ENCODE data around the gene CRYGS. TPM values are rescaled to one million over a fixed set of nuclear protein-coding genes. Genes with fewer than 3 reads are reported as not detected.

CRYGS gene
- total RNA-seq, 1 donor from 2014 or later = 1.3 TPM

- no peaks in the 10 kb centered on the region for H3K36me3 ChIP-seq (ENCODE audit: insufficient read depth, low read length)
- H3K27me3 ChIP-seq (ENCODE audit: insufficient read depth, low read length) = peaks cover 20% of the 10 kb centered on the region
- Mint-ChIP-seq H3K4me3 (ENCODE audit: unreplicated experiment) (no peak overlapping the region), H3K27me3 (ENCODE audit: low read depth, unreplicated experiment) (peaks cover 44% of the 10 kb centered on the region), H3K27ac (ENCODE audit: unreplicated experiment) (no peak overlapping the region), H3K9me3 (ENCODE audit: unreplicated experiment) (peaks cover 2% of the 10 kb centered on the region), H3K4me1 (ENCODE audit: low read depth, unreplicated experiment) (peaks cover 3% of the 10 kb centered on the region), H3K36me3 (ENCODE audit: low read depth, unreplicated experiment) (peaks cover 3% of the 10 kb centered on the region)
- DNase-seq (ENCODE audit: low read depth) = no peak
- H2AFZ ChIP-seq (ENCODE audit: low read depth, low read length) = no peak overlapping the region
- H3K4me2 ChIP-seq (ENCODE audit: low read length) = no peak overlapping the region
- no peak overlapping the region for H3K9ac ChIP-seq (ENCODE audit: low read length)
- H3K4me3 ChIP-seq (ENCODE audit: insufficient read depth, low read depth, low read length) = no peak overlapping the region
- no peaks in the 10 kb centered on the region for H4K20me1 ChIP-seq (ENCODE audit: insufficient read depth, low read length)
- H3K4me1 ChIP-seq (ENCODE audit: insufficient read depth, low read length) = no peaks in the 10 kb centered on the region
- no peak overlapping the region for H3K27ac ChIP-seq (ENCODE audit: low read depth, low read length)
- no peak for TF ChIP-seq CTCF (IDR thresholded peaks at IDR 0.05; ENCODE audit: insufficient read depth, low read depth, low read length)
- no peak for TF ChIP-seq EZH2 (IDR thresholded peaks at IDR 0.05; ENCODE audit: insufficient read depth, low read length)
- peaks cover 4% of the 10 kb centered on the region for H3K9me3 ChIP-seq (ENCODE audit: insufficient read depth, low read depth, low read length)
- H3K79me2 ChIP-seq (ENCODE audit: insufficient read depth, low read length) = no peaks in the 10 kb centered on the region
- no peak for FAIRE-seq
Measured at GRCh38 chr3:186519021-186519658, 25.0 kb downstream of the CRYGS start.

GRCh38 chr3:186517218-186517617 is 27.0 kb downstream of the CRYGS start:
- Histone ChIP-seq H3K79me2 (ENCODE audit: insufficient read depth, low read length) (no peaks in the 10 kb centered on the region), H3K9ac (ENCODE audit: low read length) (no peak overlapping the region), H3K4me2 (ENCODE audit: low read length) (no peak overlapping the region), H3K27me3 (ENCODE audit: insufficient read depth, low read length) (peaks cover 25% of the 10 kb centered on the region), H3K4me3 (ENCODE audit: insufficient read depth, low read depth, low read length) (no peak overlapping the region), H4K20me1 (ENCODE audit: insufficient read depth, low read length) (no peaks in the 10 kb centered on the region), H3K36me3 (ENCODE audit: insufficient read depth, low read length) (no peaks in the 10 kb centered on the region), H3K27ac (ENCODE audit: low read depth, low read length) (no peak overlapping the region), H3K4me1 (ENCODE audit: insufficient read depth, low read length) (no peaks in the 10 kb centered on the region), H2AFZ (ENCODE audit: low read depth, low read length) (no peak overlapping the region), H3K9me3 (ENCODE audit: insufficient read depth, low read depth, low read length) (peaks cover 4% of the 10 kb centered on the region)
- FAIRE-seq (no peak), DNase-seq (ENCODE audit: low read depth) (no peak)
- H3K4me1 Mint-ChIP-seq (ENCODE audit: low read depth, unreplicated experiment) = peaks cover 3% of the 10 kb centered on the region
- TF ChIP-seq CTCF (IDR thresholded peaks at IDR 0.05; ENCODE audit: insufficient read depth, low read depth, low read length) = no peak
- no peak for TF ChIP-seq EZH2 (IDR thresholded peaks at IDR 0.05; ENCODE audit: insufficient read depth, low read length)
- H3K36me3 Mint-ChIP-seq (ENCODE audit: low read depth, unreplicated experiment) = peaks cover 2% of the 10 kb centered on the region
- peaks cover 2% of the 10 kb centered on the region for H3K9me3 Mint-ChIP-seq (ENCODE audit: unreplicated experiment)
- no peak overlapping the region for H3K4me3 Mint-ChIP-seq (ENCODE audit: unreplicated experiment)
- H3K27me3 Mint-ChIP-seq (ENCODE audit: low read depth, unreplicated experiment) = peaks cover 49% of the 10 kb centered on the region
- H3K27ac Mint-ChIP-seq (ENCODE audit: unreplicated experiment) = no peak overlapping the region

- no peaks in the 10 kb centered on the region for H3K4me1 ChIP-seq (ENCODE audit: insufficient read depth, low read length)
Measured at GRCh38 chr3:186516646-186517045, 27.5 kb downstream of the CRYGS start.

More at GRCh38 chr3:186516646-186517045, 27.5 kb downstream of the CRYGS start:
- no peak overlapping the region for H3K9ac ChIP-seq (ENCODE audit: low read length)
- H3K4me1 Mint-ChIP-seq (ENCODE audit: low read depth, unreplicated experiment) = peaks cover 3% of the 10 kb centered on the region
- no peaks in the 10 kb centered on the region for H3K79me2 ChIP-seq (ENCODE audit: insufficient read depth, low read length)
- H3K36me3 Mint-ChIP-seq (ENCODE audit: low read depth, unreplicated experiment) = peaks cover 2% of the 10 kb centered on the region
- H4K20me1 ChIP-seq (ENCODE audit: insufficient read depth, low read length) = no peaks in the 10 kb centered on the region
- H3K4me2 ChIP-seq (ENCODE audit: low read length) = no peak overlapping the region
- H2AFZ ChIP-seq (ENCODE audit: low read depth, low read length) = no peak overlapping the region
- H3K27me3 ChIP-seq (ENCODE audit: insufficient read depth, low read length) = peaks cover 25% of the 10 kb centered on the region
- H3K9me3 Mint-ChIP-seq (ENCODE audit: unreplicated experiment) = peaks cover 2% of the 10 kb centered on the region
- peaks cover 53% of the 10 kb centered on the region for H3K27me3 Mint-ChIP-seq (ENCODE audit: low read depth, unreplicated experiment)
- no peak for TF ChIP-seq EZH2 (IDR thresholded peaks at IDR 0.05; ENCODE audit: insufficient read depth, low read length)
- no peak for TF ChIP-seq CTCF (IDR thresholded peaks at IDR 0.05; ENCODE audit: insufficient read depth, low read depth, low read length)
- no peak overlapping the region for H3K27ac Mint-ChIP-seq (ENCODE audit: unreplicated experiment)
- no peak for FAIRE-seq
- no peak overlapping the region for H3K4me3 Mint-ChIP-seq (ENCODE audit: unreplicated experiment)
- H3K9me3 ChIP-seq (ENCODE audit: insufficient read depth, low read depth, low read length) = peaks cover 4% of the 10 kb centered on the region
- no peak overlapping the region for H3K27ac ChIP-seq (ENCODE audit: low read depth, low read length)
- no peaks in the 10 kb centered on the region for H3K36me3 ChIP-seq (ENCODE audit: insufficient read depth, low read length)
- H3K4me3 ChIP-seq (ENCODE audit: insufficient read depth, low read depth, low read length) = no peak overlapping the region
- no peak for DNase-seq (ENCODE audit: low read depth)
